ENCODE data around the gene TMEM109.

Gene TMEM109

GRCh38 chr11:60945295-60945667, 31.3 kb downstream of the TMEM109 start:
- Histone ChIP-seq H3K4me3 (ENCODE audit: low read depth, low read length) (no peak overlapping the region), H3K9me3 (ENCODE audit: control insufficient read depth, insufficient read depth, low read length) (no peaks in the 10 kb centered on the region), H3K27ac (ENCODE audit: low read depth, low read length) (no peak overlapping the region), H3K36me3 (ENCODE audit: control insufficient read depth, insufficient read depth, low read length) (0 out of 2 replicates have a peak, but pooled peaks cover 3% of the 10 kb centered on the region), H3K9ac (ENCODE audit: low read depth, low read length) (no peak overlapping the region), H3K4me1 (ENCODE audit: control insufficient read depth, insufficient read depth, low read length) (peaks cover 9% of the 10 kb centered on the region), H3K27me3 (ENCODE audit: control insufficient read depth, insufficient read depth, low read length) (peaks cover 9% of the 10 kb centered on the region)

- Histone ChIP-seq H3K4me1 (ENCODE audit: control insufficient read depth, insufficient read depth, low read length) (peaks cover 9% of the 10 kb centered on the region), H3K27me3 (ENCODE audit: control insufficient read depth, insufficient read depth, low read length) (peaks cover 19% of the 10 kb centered on the region), H3K4me3 (ENCODE audit: low read depth, low read length) (no peak overlapping the region), H3K36me3 (ENCODE audit: control insufficient read depth, insufficient read depth, low read length) (no peaks in the 10 kb centered on the region), H3K27ac (ENCODE audit: low read depth, low read length) (no peak overlapping the region), H3K9me3 (ENCODE audit: control insufficient read depth, insufficient read depth, low read length) (no peaks in the 10 kb centered on the region), H3K9ac (ENCODE audit: low read depth, low read length) (no peak overlapping the region)
Observed at GRCh38 chr11:60946601-60947264, 32.8 kb downstream of the TMEM109 start.

GRCh38 chr11:60947700-60948099, 33.7 kb downstream of the TMEM109 start:
- peaks cover 21% of the 10 kb centered on the region for H3K27me3 ChIP-seq (ENCODE audit: control insufficient read depth, insufficient read depth, low read length)
- H3K9ac ChIP-seq (ENCODE audit: low read depth, low read length) = 0 out of 2 replicates have a peak overlapping the region, but pooled peaks have one; percentile 36
- peaks cover 17% of the 10 kb centered on the region for H3K4me1 ChIP-seq (ENCODE audit: control insufficient read depth, insufficient read depth, low read length)
- H3K36me3 ChIP-seq (ENCODE audit: control insufficient read depth, insufficient read depth, low read length) = no peaks in the 10 kb centered on the region
- no peak overlapping the region for H3K27ac ChIP-seq (ENCODE audit: low read depth, low read length)
- no peaks in the 10 kb centered on the region for H3K9me3 ChIP-seq (ENCODE audit: control insufficient read depth, insufficient read depth, low read length)
- no peak overlapping the region for H3K4me3 ChIP-seq (ENCODE audit: low read depth, low read length)

GRCh38 chr11:60948250-60948649, 34.3 kb downstream of the TMEM109 start:
- Histone ChIP-seq H3K9me3 (ENCODE audit: control insufficient read depth, insufficient read depth, low read length) (no peaks in the 10 kb centered on the region), H3K4me3 (ENCODE audit: low read depth, low read length) (no peak overlapping the region), H3K9ac (ENCODE audit: low read depth, low read length) (no peak overlapping the region), H3K4me1 (ENCODE audit: control insufficient read depth, insufficient read depth, low read length) (peaks cover 18% of the 10 kb centered on the region), H3K36me3 (ENCODE audit: control insufficient read depth, insufficient read depth, low read length) (no peaks in the 10 kb centered on the region), H3K27ac (ENCODE audit: low read depth, low read length) (no peak overlapping the region), H3K27me3 (ENCODE audit: control insufficient read depth, insufficient read depth, low read length) (peaks cover 25% of the 10 kb centered on the region)

- Histone ChIP-seq H3K36me3 (ENCODE audit: control insufficient read depth, insufficient read depth, low read length) (no peaks in the 10 kb centered on the region), H3K9ac (ENCODE audit: low read depth, low read length) (no peak overlapping the region), H3K4me1 (ENCODE audit: control insufficient read depth, insufficient read depth, low read length) (peaks cover 18% of the 10 kb centered on the region), H3K9me3 (ENCODE audit: control insufficient read depth, insufficient read depth, low read length) (no peaks in the 10 kb centered on the region), H3K27me3 (ENCODE audit: control insufficient read depth, insufficient read depth, low read length) (peaks cover 25% of the 10 kb centered on the region), H3K4me3 (ENCODE audit: low read depth, low read length) (no peak overlapping the region), H3K27ac (ENCODE audit: low read depth, low read length) (no peak overlapping the region)
Observed at GRCh38 chr11:60950024-60950423, 36.1 kb downstream of the TMEM109 start.

GRCh38 chr11:60950933-60951605, 37.1 kb downstream of the TMEM109 start:
- Histone ChIP-seq H3K4me1 (ENCODE audit: control insufficient read depth, insufficient read depth, low read length) (peaks cover 18% of the 10 kb centered on the region), H3K9ac (ENCODE audit: low read depth, low read length) (no peak overlapping the region), H3K27me3 (ENCODE audit: control insufficient read depth, insufficient read depth, low read length) (peaks cover 25% of the 10 kb centered on the region), H3K27ac (ENCODE audit: low read depth, low read length) (no peak overlapping the region), H3K9me3 (ENCODE audit: control insufficient read depth, insufficient read depth, low read length) (no peaks in the 10 kb centered on the region), H3K4me3 (ENCODE audit: low read depth, low read length) (peak overlapping the region; percentile 63), H3K36me3 (ENCODE audit: control insufficient read depth, insufficient read depth, low read length) (no peaks in the 10 kb centered on the region)

- no peak overlapping the region for H3K9ac ChIP-seq (ENCODE audit: low read depth, low read length)
- H3K9me3 ChIP-seq (ENCODE audit: control insufficient read depth, insufficient read depth, low read length) = no peaks in the 10 kb centered on the region
- H3K4me3 ChIP-seq (ENCODE audit: low read depth, low read length) = peak overlapping the region; percentile 63
- H3K36me3 ChIP-seq (ENCODE audit: control insufficient read depth, insufficient read depth, low read length) = no peaks in the 10 kb centered on the region
- H3K27ac ChIP-seq (ENCODE audit: low read depth, low read length) = no peak overlapping the region
- peaks cover 18% of the 10 kb centered on the region for H3K4me1 ChIP-seq (ENCODE audit: control insufficient read depth, insufficient read depth, low read length)
- H3K27me3 ChIP-seq (ENCODE audit: control insufficient read depth, insufficient read depth, low read length) = peaks cover 25% of the 10 kb centered on the region
Observed at GRCh38 chr11:60951606-60951903, 37.6 kb downstream of the TMEM109 start.

GRCh38 chr11:60951904-60952741, 38.2 kb downstream of the TMEM109 start, which contains the start of gene SLC15A3:
Gene SLC15A3 (minus strand): TSS chr11:60952176. CDS start chr11:60951551, 625 bp downstream.
- H3K9me3 ChIP-seq (ENCODE audit: control insufficient read depth, insufficient read depth, low read length) = no peaks in the 10 kb centered on the region
- no peak within 1 kb of the TSS for H3K27ac ChIP-seq (ENCODE audit: low read depth, low read length)
- H3K4me1 ChIP-seq (ENCODE audit: control insufficient read depth, insufficient read depth, low read length) = peaks cover 18% of the 10 kb centered on the region
- peak within 1 kb of the TSS; percentile 63 for H3K4me3 ChIP-seq (ENCODE audit: low read depth, low read length)
- H3K9ac ChIP-seq (ENCODE audit: low read depth, low read length) = no peak within 1 kb of the TSS
- H3K36me3 ChIP-seq (ENCODE audit: control insufficient read depth, insufficient read depth, low read length) = no peaks in the 10 kb centered on the region
- peaks cover 25% of the 10 kb centered on the region for H3K27me3 ChIP-seq (ENCODE audit: control insufficient read depth, insufficient read depth, low read length)

- Histone ChIP-seq H3K4me1 (ENCODE audit: control insufficient read depth, insufficient read depth, low read length) (peaks cover 13% of the 10 kb centered on the region), H3K9me3 (ENCODE audit: control insufficient read depth, insufficient read depth, low read length) (no peaks in the 10 kb centered on the region), H3K36me3 (ENCODE audit: control insufficient read depth, insufficient read depth, low read length) (no peaks in the 10 kb centered on the region), H3K27ac (ENCODE audit: low read depth, low read length) (no peak overlapping the region), H3K27me3 (ENCODE audit: control insufficient read depth, insufficient read depth, low read length) (peaks cover 25% of the 10 kb centered on the region), H3K9ac (ENCODE audit: low read depth, low read length) (no peak overlapping the region), H3K4me3 (ENCODE audit: low read depth, low read length) (peak overlapping the region; percentile 63)
Observed at GRCh38 chr11:60952742-60953170, 38.8 kb downstream of the TMEM109 start.

- H3K27ac ChIP-seq (ENCODE audit: low read depth, low read length) = no peak overlapping the region
- H3K27me3 ChIP-seq (ENCODE audit: control insufficient read depth, insufficient read depth, low read length) = peaks cover 25% of the 10 kb centered on the region
- H3K9me3 ChIP-seq (ENCODE audit: control insufficient read depth, insufficient read depth, low read length) = no peaks in the 10 kb centered on the region
- H3K4me3 ChIP-seq (ENCODE audit: low read depth, low read length) = no peak overlapping the region
- H3K4me1 ChIP-seq (ENCODE audit: control insufficient read depth, insufficient read depth, low read length) = peaks cover 9% of the 10 kb centered on the region
- no peak overlapping the region for H3K9ac ChIP-seq (ENCODE audit: low read depth, low read length)
- H3K36me3 ChIP-seq (ENCODE audit: control insufficient read depth, insufficient read depth, low read length) = no peaks in the 10 kb centered on the region
Observed at GRCh38 chr11:60953781-60954180, 39.8 kb downstream of the TMEM109 start.

- H3K27me3 ChIP-seq (ENCODE audit: control insufficient read depth, insufficient read depth, low read length) = peaks cover 25% of the 10 kb centered on the region
- no peak overlapping the region for H3K9ac ChIP-seq (ENCODE audit: low read depth, low read length)
- H3K27ac ChIP-seq (ENCODE audit: low read depth, low read length) = no peak overlapping the region
- H3K4me1 ChIP-seq (ENCODE audit: control insufficient read depth, insufficient read depth, low read length) = peaks cover 9% of the 10 kb centered on the region
- H3K36me3 ChIP-seq (ENCODE audit: control insufficient read depth, insufficient read depth, low read length) = no peaks in the 10 kb centered on the region
- no peaks in the 10 kb centered on the region for H3K9me3 ChIP-seq (ENCODE audit: control insufficient read depth, insufficient read depth, low read length)
- H3K4me3 ChIP-seq (ENCODE audit: low read depth, low read length) = no peak overlapping the region
Observed at GRCh38 chr11:60954421-60954820, 40.5 kb downstream of the TMEM109 start.
